Subcutaneous adipose tissue (tissue), 4 donors: Measurements from ENCODE around the gene TNN. TPM values are rescaled to one million over a fixed set of nuclear protein-coding genes. Genes with fewer than 3 reads are reported as not detected.

Experiments used
- CTCF ChIP-seq: fragments of 450-650 bp; IDR thresholded peaks from one replicate; pipeline ENCODE4 v1.5.1; 2016; ENCODE audit warnings: low read depth, mild to moderate bottlenecking, control low read depth, antibody characterized with exemption, moderate library complexity
- total RNA-seq, 4 donors: library from RNA; depleted of rRNA; stranded (reverse); fragments of >200 nt; gene quantifications; one replicate each; pipeline ENCODE4 v1.1.0, GENCODE V29; 2016

TNN gene
- total RNA-seq = 10 to 100 TPM in 1 of 4 donors, under 1 TPM in 3; 0.51 to 18.3 (median 0.85) TPM

GRCh38 chr1:175067362-175068106 is at the start of gene TNN:
TNN (plus strand) TSS chr1:175067833; CDS start chr1:175077419, 9,586 bp downstream.
- no peak for TF ChIP-seq CTCF

- TF ChIP-seq CTCF = no peak
Observed at GRCh38 chr1:175019524-175019923, 48.1 kb upstream of the TNN start.

- no peak for TF ChIP-seq CTCF
Observed at GRCh38 chr1:175023043-175023921, 44.4 kb upstream of the TNN start, which contains the start of gene MRPS14. MRPS14 (minus strand) TSS chr1:175023425; CDS start chr1:175023408, 17 bp downstream.

GRCh38 chr1:175024773-175025172 is 42.9 kb upstream of the TNN start:
- TF ChIP-seq CTCF = no peak

GRCh38 chr1:175033953-175034352 is 33.7 kb upstream of the TNN start:
- no peak for TF ChIP-seq CTCF

- no peak for TF ChIP-seq CTCF
Observed at GRCh38 chr1:175034775-175035174, 32.9 kb upstream of the TNN start.

- no peak for TF ChIP-seq CTCF
Observed at GRCh38 chr1:175035865-175036264, 31.8 kb upstream of the TNN start.
